Breast epithelium (tissue), 4 donors: ENCODE results near the gene GRK5. TPM values are rescaled to one million over a fixed set of nuclear protein-coding genes. Genes with fewer than 3 reads are reported as not detected.

ENCODE experiments used
- DNase-seq, 2 donors: peaks; one replicate each; pipeline ENCODE4 v3.0.0-alpha.2; 2019; ENCODE audit warnings: low spot score in 2 of 2
- H3K27ac ChIP-seq, 2 donors: fragments of 200-600 bp; sonication (generic) in 1 of 2; one replicate each; pipeline ENCODE4 v1.5.1; 2016 to 2019; ENCODE audit warnings: mild to moderate bottlenecking in 1 of 2
- H3K27me3 ChIP-seq, 2 donors: fragments of 200-600 bp; sonication (generic) in 1 of 2; one replicate each; pipeline versions ENCODE4 v1.5.1 to v1.6.0; 2017 to 2019; ENCODE audit warnings: control low read depth in 1 of 2, mild to moderate bottlenecking in 1 of 2
- H3K36me3 ChIP-seq: fragments of 200-600 bp; one replicate; pipeline ENCODE4 v1.5.1; 2019
- H3K4me1 ChIP-seq, 2 donors: fragments of 200-600 bp; sonication (generic); one replicate each; pipeline ENCODE4 v1.5.1; 2016 to 2019; ENCODE audit warnings: control low read depth in 1 of 2
- H3K4me3 ChIP-seq, 3 donors: fragments of 200-600 bp; sonication (generic); 1 replicate in 2 of 3; 2 replicates in 1 of 3; pipeline ENCODE4 v1.5.1; 2016 to 2019; ENCODE audit warnings: mild to moderate bottlenecking in 3 of 3, moderate library complexity in 2 of 3
- H3K9me3 ChIP-seq, 2 donors: fragments of 200-600 bp; sonication (generic) in 1 of 2; one replicate each; pipeline ENCODE4 v1.5.1; 2016 to 2019; ENCODE audit warnings: control low read depth in 1 of 2
- POLR2A ChIP-seq: fragments of 450-650 bp; IDR thresholded peaks from one replicate; pipeline ENCODE4 v1.6.1; 2016; ENCODE audit warnings: antibody characterized with exemption, mild to moderate bottlenecking, moderate library complexity
- POLR2AphosphoS5 ChIP-seq, 3 donors: sonication (generic); formaldehyde crosslinking; IDR thresholded peaks; one replicate each; pipeline ENCODE4 v1.6.1; 2017; ENCODE audit warnings: antibody characterized with exemption in 3 of 3
- intact Hi-C: fragments of 100-400 bp; cut with DNase I; formaldehyde crosslinking; loops from one replicate; pipeline ENCODE4 v1.15.1; 2023; ENCODE audit warnings: low total_unique reads
- total RNA-seq, 3 donors: library from RNA; depleted of rRNA; stranded (reverse); fragments of >200 nt; gene quantifications; one replicate each; pipeline ENCODE4 v1.1.0, GENCODE V29; 2016
- TF ChIP-seq, protein P1 (sequence below), 3 donors: fragments of 450-650 bp; IDR thresholded peaks; one replicate each; pipeline ENCODE4 v1.5.1; 2016 to 2017; ENCODE audit warnings: antibody characterized with exemption in 3 of 3, mild to moderate bottlenecking in 3 of 3, moderate library complexity in 3 of 3

GRK5 gene
- total RNA-seq, 3 donors from 2014 or later = 14.9 to 20.6 (median 15.2) TPM

DNA sequence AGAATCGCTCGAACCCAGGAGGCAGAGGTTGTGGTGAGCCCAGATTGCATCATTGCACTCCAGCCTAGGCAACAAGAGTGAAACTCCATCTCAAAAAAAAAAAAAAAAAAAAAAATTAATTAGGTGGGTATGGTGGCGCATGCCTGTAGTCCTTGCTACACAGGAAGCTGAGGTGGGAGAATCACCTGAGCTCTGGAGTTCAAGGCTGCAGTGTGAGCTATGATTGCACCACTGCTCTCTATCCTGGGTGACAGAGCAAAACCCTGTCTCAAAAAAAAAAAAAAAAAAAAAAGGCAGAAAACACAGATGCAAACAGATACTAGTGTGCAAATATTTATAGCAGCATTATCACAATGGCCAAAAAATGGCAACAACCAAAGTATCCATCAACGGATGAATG is 200.7 kb downstream of the GRK5 start:
- TF ChIP-seq POLR2A (no peak), POLR2AphosphoS5 (IDR thresholded peaks at IDR 0.05) (no peak)
- TF ChIP-seq, protein P1, sequence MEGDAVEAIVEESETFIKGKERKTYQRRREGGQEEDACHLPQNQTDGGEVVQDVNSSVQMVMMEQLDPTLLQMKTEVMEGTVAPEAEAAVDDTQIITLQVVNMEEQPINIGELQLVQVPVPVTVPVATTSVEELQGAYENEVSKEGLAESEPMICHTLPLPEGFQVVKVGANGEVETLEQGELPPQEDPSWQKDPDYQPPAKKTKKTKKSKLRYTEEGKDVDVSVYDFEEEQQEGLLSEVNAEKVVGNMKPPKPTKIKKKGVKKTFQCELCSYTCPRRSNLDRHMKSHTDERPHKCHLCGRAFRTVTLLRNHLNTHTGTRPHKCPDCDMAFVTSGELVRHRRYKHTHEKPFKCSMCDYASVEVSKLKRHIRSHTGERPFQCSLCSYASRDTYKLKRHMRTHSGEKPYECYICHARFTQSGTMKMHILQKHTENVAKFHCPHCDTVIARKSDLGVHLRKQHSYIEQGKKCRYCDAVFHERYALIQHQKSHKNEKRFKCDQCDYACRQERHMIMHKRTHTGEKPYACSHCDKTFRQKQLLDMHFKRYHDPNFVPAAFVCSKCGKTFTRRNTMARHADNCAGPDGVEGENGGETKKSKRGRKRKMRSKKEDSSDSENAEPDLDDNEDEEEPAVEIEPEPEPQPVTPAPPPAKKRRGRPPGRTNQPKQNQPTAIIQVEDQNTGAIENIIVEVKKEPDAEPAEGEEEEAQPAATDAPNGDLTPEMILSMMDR (IDR thresholded peaks at IDR 0.05) = no peak
- no peaks in the 10 kb centered on the region for H3K27me3 ChIP-seq
- no peak overlapping the region for H3K4me3 ChIP-seq
- H3K27ac ChIP-seq = no peak overlapping the region
- intact Hi-C loops = no loop called here
- no peaks in the 10 kb centered on the region for H3K9me3 ChIP-seq
- no peak for DNase-seq
- peaks cover 0 to 6% of the 10 kb centered on the region in 2 donors for H3K4me1 ChIP-seq
- H3K36me3 ChIP-seq = no peaks in the 10 kb centered on the region

DNA sequence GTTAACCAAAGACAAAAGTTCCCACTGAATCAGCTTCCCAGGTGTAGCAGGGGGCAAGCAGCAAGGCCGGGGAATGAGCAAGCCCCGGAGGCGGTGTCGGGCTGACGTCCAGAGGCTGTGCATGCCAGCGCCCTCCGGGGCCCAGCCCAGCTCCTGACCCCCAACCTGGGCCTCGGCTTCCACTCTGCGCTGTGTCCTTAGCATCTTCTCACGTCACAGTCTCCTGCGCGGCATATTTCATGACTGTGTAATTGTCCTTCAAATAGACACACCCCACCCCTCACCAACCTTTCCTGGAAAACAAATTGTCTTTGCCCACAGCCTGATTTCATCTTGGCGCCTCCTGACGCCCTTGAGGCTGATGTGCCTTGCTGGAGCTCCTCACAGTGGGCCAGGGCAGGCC is 201.6 kb downstream of the GRK5 start:
- Histone ChIP-seq H3K27me3 (no peaks in the 10 kb centered on the region), H3K9me3 (no peaks in the 10 kb centered on the region), H3K27ac (peak overlapping the region; percentile 21 to 66), H3K36me3 (no peaks in the 10 kb centered on the region), H3K4me1 (peaks cover 0 to 6% of the 10 kb centered on the region in 2 donors), H3K4me3 (no peak overlapping the region)
- TF ChIP-seq POLR2AphosphoS5 (IDR thresholded peaks at IDR 0.05) = no peak
- TF ChIP-seq POLR2A = no peak
- TF ChIP-seq, protein P1 (IDR thresholded peaks at IDR 0.05) = no peak
- DNase-seq = no peak
- intact Hi-C loops = no loop called here

DNA sequence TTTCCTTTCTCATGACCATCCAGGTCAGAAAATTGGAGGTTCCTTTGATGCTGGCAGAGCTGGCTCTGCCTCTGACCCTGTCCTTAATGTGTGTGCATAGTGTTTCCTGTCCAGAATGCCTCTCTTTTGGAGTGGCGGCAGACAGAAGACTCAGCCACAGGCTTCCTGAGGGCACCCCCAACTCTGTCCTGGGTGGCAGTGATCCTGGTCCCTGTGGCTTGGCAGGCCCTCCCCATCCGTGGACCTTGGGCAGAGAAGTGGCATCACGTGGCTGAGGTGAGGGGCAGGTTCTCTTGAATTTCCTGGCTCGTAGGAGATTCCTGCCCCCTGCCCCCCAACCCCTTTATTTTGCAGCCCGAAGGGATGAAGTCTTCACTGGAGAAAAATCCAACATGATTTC is 202.0 kb downstream of the GRK5 start:
- H3K4me1 ChIP-seq = peaks cover 0 to 6% of the 10 kb centered on the region in 2 donors
- H3K27me3 ChIP-seq = no peaks in the 10 kb centered on the region
- DNase-seq = no peak
- TF ChIP-seq POLR2A = no peak
- TF ChIP-seq, protein P1 (IDR thresholded peaks at IDR 0.05) = no peak
- TF ChIP-seq POLR2AphosphoS5 (IDR thresholded peaks at IDR 0.05) = no peak
- no peaks in the 10 kb centered on the region for H3K36me3 ChIP-seq
- H3K4me3 ChIP-seq = no peak overlapping the region
- intact Hi-C loops = no loop called here
- peak overlapping the region; percentile 15 to 66 for H3K27ac ChIP-seq
- H3K9me3 ChIP-seq = no peaks in the 10 kb centered on the region

DNA sequence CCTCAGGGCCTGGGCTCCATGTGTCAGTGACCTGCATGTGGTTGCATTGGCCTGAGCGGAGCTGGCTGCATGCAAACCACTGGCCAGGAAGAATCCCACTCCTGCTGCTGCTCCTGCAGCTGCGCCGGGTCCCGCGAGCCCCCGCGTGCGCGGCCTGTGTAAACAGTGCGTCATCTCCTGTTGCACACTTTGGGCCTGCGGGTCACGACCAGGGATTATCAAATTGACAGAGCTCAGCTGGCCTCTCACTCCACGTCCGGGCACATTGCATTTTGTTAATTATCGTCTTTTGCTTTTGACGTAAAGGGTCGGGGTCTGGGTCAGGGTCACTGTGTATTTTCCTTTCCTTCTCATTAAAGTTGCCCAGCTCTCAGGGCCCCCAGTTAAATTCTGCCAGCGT is 202.5 kb downstream of the GRK5 start:
- Histone ChIP-seq H3K27me3 (no peaks in the 10 kb centered on the region), H3K4me3 (no peak overlapping the region), H3K4me1 (peaks cover 0 to 6% of the 10 kb centered on the region in 2 donors), H3K27ac (peak overlapping the region in 1 of 2 donors; percentile 66), H3K9me3 (no peaks in the 10 kb centered on the region), H3K36me3 (no peaks in the 10 kb centered on the region)
- TF ChIP-seq, protein P1 (IDR thresholded peaks at IDR 0.05) = no peak
- TF ChIP-seq POLR2AphosphoS5 (IDR thresholded peaks at IDR 0.05) = peak in 1 of 3 donors; percentile 37
- TF ChIP-seq POLR2A = no peak
- intact Hi-C loops = no loop called here
- DNase-seq = no peak

DNA sequence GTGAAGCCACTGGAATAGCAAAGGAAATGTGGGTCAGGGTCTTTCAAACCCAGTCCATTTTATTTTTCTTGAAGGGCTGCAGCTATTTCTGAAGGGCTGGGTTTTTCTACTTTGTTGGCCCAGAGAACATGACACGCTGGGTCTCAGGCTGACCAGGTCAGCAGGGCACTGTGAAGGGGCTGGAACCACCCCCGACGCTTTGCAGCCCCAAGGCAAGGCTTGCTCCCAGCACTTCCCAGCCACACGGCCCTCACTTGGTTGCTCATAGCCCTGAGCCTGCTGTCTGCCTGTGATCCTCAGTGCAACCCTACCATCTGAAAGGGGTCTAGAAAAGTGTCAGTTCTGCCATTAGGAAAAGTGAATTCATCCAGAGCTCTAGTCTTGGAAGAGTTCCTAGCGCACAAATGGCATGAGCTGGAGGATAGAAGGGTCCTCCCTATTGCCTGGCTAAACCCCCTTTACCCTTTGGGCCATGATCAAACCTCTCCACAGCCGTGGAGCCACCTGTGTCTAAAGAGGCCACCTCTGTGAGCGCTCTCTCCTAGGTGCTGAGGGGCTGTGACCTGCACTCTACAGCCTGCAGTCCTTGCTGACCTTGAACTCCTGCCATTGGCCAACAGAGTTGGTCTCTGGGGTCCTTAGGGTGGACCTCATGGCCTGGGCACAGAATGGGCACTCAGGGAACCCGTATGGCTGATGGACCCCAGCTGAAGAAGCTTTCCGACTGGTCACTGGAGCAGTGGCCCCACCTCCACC is 203.2 kb downstream of the GRK5 start:
- TF ChIP-seq POLR2AphosphoS5 (IDR thresholded peaks at IDR 0.05) (no peak), POLR2A (no peak)
- TF ChIP-seq, protein P1 (IDR thresholded peaks at IDR 0.05) = no peak

More for the DNA sequence above, 203.2 kb downstream of the GRK5 start:
- peaks cover 0 to 6% of the 10 kb centered on the region in 2 donors for H3K4me1 ChIP-seq
- H3K4me3 ChIP-seq = no peak overlapping the region
- no peak for DNase-seq
- peak overlapping the region in 1 of 2 donors; percentile 63 for H3K27ac ChIP-seq
- intact Hi-C loops = no loop called here
- no peaks in the 10 kb centered on the region for H3K27me3 ChIP-seq
- H3K9me3 ChIP-seq = no peaks in the 10 kb centered on the region
- no peaks in the 10 kb centered on the region for H3K36me3 ChIP-seq
